COLO829 (cell line): ENCODE data around the gene ADAMTSL1.

Experiments used
- DNase-seq: peaks from one replicate; pipeline ENCODE4 v3.0.0; 2012; ENCODE audit warnings: low spot score

Gene ADAMTSL1

GRCh38 chr9:18776836-18777820, 303.2 kb downstream of the ADAMTSL1 start:
- DNase-seq = no peak

- no peak for DNase-seq
Measured at GRCh38 chr9:18778147-18778546, 304.2 kb downstream of the ADAMTSL1 start.

- DNase-seq = peak; percentile 34
Measured at GRCh38 chr9:18778846-18779245, 304.9 kb downstream of the ADAMTSL1 start.

- DNase-seq = no peak
Measured at GRCh38 chr9:18783909-18784308, 310.0 kb downstream of the ADAMTSL1 start.

GRCh38 chr9:18785604-18786003, 311.7 kb downstream of the ADAMTSL1 start:
- no peak for DNase-seq

DNA sequence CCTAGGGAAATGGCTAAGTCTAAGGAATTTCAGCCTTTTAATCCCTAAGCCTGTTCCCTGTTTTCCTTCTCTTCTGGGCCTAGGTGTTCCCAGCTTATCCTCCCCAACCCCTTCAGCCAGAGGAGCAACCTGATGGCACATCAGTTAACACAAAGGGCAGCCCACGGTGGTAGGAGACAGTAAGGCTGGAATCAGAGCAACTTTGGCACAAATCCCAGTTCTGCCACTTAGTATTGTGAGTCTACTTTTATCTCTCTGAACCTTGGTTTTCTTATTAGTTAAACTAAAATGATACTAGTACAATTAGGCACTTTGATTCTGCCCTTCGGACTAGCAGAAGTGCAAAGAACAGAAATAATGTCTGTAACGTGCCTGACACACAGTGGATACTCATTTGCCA, 312.2 kb downstream of the ADAMTSL1 start:
- DNase-seq = no peak

- no peak for DNase-seq
Measured at GRCh38 chr9:18786911-18787650, 313.1 kb downstream of the ADAMTSL1 start.

DNA sequence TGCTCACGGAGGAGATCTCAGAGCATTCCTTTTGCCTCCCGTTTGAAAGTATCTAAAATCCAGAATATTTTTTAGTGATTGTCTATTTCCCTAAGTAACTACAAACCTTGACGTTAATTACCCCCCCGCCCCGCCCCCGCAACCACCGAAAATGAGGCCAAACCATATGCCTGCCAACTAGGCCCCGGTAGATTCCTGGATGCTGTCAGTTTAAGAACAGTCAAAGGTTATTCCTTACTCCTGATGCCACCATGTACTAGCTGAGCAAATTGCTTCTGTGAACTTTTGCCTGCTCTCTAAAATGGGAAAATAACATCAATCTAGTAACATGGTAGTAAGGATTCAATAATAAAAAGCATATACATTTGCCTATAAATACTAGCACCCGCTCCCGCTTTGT, 314.3 kb downstream of the ADAMTSL1 start:
- DNase-seq = no peak

- DNase-seq = no peak
Measured at GRCh38 chr9:18791074-18791473, 317.1 kb downstream of the ADAMTSL1 start.

DNA sequence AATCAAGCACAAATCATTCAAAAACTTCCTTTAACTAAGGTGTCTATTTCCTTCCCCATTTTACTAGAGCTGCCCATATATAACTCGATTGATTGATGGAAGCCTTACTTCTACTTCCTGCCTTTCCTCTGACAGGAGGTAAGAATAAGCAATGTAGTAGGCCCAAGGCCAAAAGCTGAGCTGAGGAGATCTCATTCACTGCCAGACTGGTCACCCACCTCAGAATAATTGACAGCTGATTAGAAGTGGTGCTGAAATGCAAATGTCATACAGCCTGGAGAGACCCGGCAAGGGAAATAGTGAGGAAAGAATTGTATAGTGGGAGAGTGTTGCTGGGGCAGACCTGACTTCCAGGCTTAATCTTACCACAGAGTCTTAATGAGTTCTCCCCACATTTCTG, 319.2 kb downstream of the ADAMTSL1 start:
- DNase-seq = no peak

- DNase-seq = no peak
Measured at GRCh38 chr9:18795947-18796671, 322.2 kb downstream of the ADAMTSL1 start.

- DNase-seq = no peak
Measured at GRCh38 chr9:18796696-18797270, 322.8 kb downstream of the ADAMTSL1 start.

DNA sequence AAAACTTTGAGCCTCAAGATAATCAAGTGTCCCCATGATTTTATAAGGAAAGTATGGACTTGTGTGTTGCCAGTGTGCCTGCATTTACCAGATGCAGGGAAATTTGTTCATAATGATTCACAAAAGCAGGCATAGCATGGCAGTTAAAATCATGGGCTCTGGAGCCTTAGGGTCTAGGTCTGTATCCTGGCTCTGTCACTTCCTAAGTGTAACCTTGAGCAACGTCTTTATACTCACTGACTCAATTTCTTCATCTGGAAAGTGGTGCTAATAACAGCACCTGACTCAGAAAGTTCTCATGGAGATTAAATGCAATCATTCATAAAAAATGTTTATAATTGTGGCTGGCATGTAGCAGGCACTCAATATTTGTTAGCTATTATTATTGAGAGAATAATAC, 324.2 kb downstream of the ADAMTSL1 start:
- DNase-seq = no peak

- DNase-seq = no peak
Measured at GRCh38 chr9:18798508-18799290, 324.7 kb downstream of the ADAMTSL1 start.

- no peak for DNase-seq
Measured at GRCh38 chr9:18799428-18799827, 325.5 kb downstream of the ADAMTSL1 start.

DNA sequence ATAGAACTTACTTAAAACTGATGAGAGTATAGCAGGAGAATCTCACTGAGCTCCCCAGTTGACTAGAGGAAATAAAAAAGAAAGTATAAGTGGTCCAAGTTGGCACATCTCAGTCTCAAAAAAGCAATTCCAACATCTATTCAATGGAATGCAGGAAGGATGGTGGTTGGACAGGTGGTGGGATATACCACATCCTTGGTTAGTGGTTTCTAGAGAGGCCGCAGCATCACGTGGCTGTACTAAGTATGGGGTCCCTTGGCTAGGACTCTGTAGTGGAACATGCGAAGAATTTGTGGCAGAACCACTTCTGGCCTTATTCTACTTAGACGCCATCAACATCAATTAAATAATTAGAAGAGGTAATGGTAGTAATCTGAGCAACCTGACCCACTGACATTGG, 326.6 kb downstream of the ADAMTSL1 start:
- DNase-seq = no peak

GRCh38 chr9:18805386-18805785, 331.4 kb downstream of the ADAMTSL1 start:
- no peak for DNase-seq

DNA sequence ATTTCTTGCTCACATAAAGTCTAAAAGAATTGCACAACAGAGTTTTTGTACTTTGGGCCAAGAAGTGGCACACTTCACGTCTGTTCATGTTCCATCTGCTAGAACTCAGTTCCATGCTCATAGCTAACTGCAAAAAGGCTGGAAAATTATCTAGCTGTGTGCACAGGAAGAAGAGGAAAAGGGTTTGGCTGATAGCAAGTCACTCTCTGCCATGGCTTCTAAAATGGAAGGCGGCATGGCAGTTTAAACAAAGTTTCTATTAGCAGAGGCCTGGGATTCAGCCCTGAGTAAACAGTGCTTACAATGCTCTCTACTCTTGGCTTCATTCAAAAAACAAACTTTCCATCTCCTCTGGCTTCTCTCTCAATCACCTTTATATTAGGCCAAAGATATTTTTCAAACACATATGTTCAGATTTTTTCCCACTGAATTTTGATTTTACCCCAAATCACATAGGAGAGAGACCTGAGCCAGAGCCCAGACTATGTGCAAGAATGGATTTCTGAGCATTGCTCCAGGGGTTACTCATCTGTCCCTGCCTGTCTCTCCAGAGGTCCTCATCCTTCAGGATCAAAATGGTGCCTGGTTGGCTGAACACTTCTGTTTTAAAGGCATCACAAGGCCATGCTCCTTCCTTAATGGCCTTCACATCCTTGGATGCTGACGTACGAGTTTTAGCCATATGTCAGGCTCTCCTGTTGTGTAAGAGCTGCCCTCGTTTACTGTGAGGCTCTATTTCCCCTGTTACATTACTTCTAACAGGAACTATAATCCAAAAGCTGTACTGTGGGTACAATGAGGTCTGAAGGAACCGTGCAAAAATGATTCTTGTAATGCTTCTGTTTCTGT, 332.5 kb downstream of the ADAMTSL1 start:
- no peak for DNase-seq

GRCh38 chr9:18810581-18810980, 336.6 kb downstream of the ADAMTSL1 start:
- DNase-seq = no peak

DNA sequence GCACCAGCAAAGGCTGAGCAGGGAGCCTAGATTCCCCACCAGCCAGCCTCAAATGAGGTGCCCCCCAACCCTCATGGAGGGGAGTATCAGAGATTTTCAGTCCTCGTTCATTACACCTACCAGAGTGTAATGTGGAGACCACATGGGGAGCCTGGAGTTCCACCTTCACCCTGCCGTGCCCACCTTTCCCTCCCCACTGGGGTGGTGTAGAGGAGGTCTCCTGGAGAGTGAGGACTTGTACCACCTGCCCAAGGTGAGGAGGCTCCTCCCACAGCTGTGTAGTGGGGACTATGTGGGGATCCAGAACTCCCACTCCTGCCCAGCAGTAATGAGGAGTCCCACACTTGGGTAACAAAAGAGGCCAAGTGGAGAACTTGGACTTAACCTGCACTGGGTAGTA, 337.2 kb downstream of the ADAMTSL1 start:
- no peak for DNase-seq
